Sciatic nerve (tissue), 2 donors: ENCODE results near the gene CNEP1R1. TPM values are rescaled to one million over a fixed set of nuclear protein-coding genes. Genes with fewer than 3 reads are reported as not detected.

Experiments used
- ATAC-seq: fragments of 200-7000 bp; cut with Tn5 transposase; one replicate; pipeline ENCODE4 v1.9.1; 2020; ENCODE audit warnings: mild to moderate bottlenecking, moderate library complexity
- DNase-seq: peaks from one replicate; pipeline ENCODE4 v3.0.0-alpha.2; 2020; ENCODE audit warnings: low spot score
- intact Hi-C: fragments of 100-400 bp; cut with DNase I; formaldehyde crosslinking; loops from one replicate; pipeline ENCODE4 v1.14.2; 2022
- total RNA-seq: library from RNA; stranded (reverse); fragmentation: NEBNext Ultra II Directional; extraction: Animal tissue kit (Norgen Biotek cat#: 25700); gene quantifications from one replicate; pipeline ENCODE4 v1.2.1, GENCODE V29; 2021
- donor health status: DM: no; HTN: no; CAD: no.
- donor health status: DM: no; HTN: no; CAD: no.

CNEP1R1 gene
- total RNA-seq, 1 donor from 2014 or later = 21.7 TPM

DNA sequence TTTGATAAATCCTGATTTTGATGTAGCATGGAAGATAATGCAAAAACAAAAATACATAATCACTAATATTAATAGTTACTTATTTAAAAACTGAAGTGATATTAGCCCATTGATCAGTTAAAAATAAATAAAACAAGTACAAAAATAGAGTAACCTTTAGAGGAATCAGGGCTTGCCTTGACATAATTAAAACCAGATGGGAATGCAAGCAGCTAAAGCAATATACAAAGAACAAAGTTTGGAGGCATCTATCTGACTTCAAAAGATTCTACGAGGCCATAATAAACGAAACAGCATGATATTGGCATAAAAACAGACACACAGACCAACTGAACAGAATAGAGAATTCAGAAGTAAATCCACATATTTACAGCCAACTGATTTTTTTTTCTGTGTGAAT is 25.8 kb downstream of the CNEP1R1 start:
- ATAC-seq (no peak), DNase-seq (no peak)
- intact Hi-C loops = no loop called here

DNA sequence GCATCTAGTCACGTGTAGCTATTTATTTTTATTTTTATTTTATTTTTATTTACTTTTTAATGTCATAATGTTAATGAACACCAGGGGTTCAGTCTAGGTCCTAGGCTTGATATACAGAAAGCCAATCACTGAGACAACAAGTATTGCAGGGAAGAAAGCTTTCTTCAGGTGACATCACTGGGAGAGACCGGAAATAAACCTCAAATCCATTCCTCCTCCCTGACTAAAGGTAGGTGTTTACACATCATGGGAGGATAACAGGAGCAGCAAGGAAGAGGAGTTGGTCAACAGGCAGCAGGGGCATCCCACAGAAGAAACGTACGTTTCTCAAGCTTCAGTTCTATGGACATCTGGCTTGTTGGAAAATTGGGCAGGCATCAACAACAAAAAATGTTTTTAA is 31.2 kb downstream of the CNEP1R1 start:
- no peak for ATAC-seq
- intact Hi-C loops = no loop called here

DNA sequence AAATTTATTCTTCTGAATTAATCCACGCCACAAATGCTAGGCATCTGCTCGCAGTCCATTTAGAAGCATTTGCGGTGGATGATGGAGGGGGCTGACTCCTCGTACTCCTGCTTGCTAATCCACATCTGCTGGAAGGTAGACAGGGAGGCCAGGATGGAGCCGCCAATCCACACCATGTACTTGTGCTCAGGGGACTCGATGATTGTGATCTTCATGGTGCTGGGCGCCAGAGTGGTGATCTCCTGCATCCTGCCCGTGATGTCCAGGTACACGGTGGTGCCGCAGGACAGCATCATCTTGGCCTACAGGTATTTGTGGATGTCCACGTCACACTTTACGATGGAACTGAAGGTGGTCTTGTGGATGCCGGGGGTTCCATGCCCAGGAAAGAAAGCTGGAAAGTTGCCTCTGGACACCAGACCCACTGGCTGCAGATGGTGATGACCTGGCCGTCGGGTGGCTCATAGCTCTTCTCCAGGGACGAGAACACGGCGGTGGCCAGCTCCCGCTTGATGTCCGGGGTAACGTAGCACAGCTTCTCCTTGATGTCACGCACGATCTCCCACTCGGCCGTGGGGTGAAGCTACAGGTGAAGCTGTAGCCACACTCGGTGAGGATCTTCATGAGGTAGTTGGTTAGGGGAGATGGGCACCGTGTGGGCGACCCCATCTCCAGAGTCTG is 33.2 kb downstream of the CNEP1R1 start:
- intact Hi-C loops = no loop called here
- ATAC-seq = no peak
- DNase-seq = no peak

More for the DNA sequence above, 31.2 kb downstream of the CNEP1R1 start:
- no peak for DNase-seq

DNA sequence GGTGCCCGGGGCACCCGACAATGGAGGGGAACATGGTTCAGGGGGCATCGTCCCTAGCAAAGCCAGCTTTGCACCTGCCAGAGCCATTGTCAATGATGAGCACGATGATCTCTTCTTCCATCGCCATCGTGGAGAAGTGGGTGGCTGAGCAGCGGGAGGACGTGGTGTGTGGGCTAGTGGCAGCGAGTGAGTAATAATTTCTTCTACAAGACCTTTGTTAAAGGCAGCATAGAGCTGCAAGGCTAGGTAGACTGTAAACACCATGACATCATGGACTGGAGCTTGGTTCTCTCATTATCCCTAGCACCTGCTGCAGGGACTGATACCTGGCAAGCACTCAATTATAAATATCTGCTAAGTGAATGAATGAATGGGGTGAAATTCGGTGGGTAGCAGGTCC is 34.1 kb downstream of the CNEP1R1 start:
- DNase-seq = no peak
- ATAC-seq = no peak
- intact Hi-C loops = no loop called here

GRCh38 chr16:50059669-50060068 is 34.6 kb downstream of the CNEP1R1 start:
- intact Hi-C loops = no loop called here
- ATAC-seq (no peak), DNase-seq (no peak)

GRCh38 chr16:50061326-50061725 is 36.3 kb downstream of the CNEP1R1 start:
- no peak for DNase-seq
- no peak for ATAC-seq
- intact Hi-C loops = no loop called here

DNA sequence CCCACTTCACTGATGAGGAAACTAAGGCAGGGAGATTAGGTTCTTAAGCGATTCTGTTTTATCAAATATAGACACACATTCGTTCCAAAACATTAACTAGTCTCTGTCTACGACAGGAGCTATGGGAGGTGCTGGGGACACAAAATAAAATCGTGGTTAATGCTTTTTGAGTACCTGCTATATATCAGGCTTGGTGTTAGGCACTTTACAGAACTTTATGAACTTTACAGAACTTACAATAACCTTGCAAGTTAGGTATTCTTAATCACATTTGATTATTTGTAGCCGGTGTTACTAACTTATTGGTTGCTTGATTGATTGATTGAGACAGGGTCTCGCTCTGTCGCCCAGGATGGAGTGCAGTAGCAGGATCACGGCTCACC is 40.2 kb downstream of the CNEP1R1 start:
- intact Hi-C loops = no loop called here
- ATAC-seq (no peak), DNase-seq (no peak)

GRCh38 chr16:50065624-50066481 is 40.8 kb downstream of the CNEP1R1 start, which contains the start of gene HEATR3:
TSS of gene HEATR3 (plus strand) at chr16:50065970. CDS start at chr16:50066132, 162 bp downstream.
- ATAC-seq (peak; percentile 97), DNase-seq (peak; percentile 96)
- intact Hi-C loops = no loop called here

DNA sequence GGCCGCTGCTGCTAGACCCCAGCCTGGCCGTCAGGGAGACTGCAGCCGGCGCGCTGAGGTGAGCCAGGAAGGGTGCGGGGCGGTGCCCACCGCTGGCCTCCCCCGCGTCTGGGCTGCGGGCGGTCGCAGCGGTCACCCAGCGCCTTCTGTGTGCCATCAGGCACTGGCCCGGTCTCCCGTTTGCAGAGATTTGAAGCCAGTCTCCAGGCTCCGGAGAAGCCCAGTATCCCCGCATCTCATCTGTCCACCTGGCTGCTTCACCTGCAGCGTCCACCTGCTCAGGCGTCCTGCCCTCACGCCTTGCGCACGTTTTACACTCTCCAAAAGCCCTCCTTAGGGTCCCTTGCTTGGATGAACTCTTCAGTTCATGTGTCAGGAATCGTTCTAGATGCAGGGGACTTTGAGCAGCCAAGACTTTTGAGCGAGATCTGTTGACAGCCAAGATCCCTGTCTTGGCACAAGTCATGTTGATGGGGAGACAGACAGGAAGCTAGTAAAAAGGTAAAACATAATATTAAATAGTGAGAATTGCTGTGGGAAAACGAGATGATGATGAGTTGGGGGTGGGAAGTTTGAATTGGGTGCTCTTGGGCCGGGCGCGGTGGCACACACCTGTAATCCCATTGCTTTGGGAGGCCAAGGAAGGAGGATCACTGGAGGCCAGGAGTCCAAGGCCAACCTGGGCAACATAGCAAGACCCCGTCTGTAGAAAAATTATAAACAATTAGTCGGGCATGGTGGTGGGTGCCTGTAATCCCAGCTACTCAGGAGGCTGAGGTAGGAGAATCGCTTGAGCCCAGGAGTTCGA is 41.7 kb downstream of the CNEP1R1 start:
- intact Hi-C loops = no loop called here
- ATAC-seq = no peak
- no peak for DNase-seq

DNA sequence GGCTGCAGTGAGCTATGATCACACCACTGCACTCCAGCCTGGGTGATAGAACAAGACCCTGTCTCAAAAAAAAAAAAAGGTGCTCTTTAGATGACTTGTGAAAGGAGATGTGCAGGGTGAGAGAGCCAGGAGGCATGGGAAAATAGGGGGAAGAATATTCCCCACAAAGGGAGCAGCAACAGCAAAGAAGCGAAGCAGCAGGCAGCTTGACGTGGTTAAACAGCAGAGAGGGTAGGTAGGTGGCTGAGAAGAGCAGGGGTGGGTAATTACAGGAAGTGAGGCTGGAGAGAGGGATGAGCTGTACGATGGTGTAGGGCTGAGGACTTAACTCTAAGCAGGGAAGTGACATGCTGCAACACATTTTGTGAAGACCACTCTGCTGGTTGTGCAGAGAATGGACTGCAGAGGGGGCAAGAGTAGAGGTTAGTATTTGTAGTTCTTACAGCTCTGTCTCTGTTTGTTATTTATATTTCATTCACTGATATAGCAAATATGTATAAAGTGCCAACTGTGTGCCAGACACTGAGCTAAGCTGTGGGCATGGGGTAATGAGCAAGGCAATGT is 42.3 kb downstream of the CNEP1R1 start:
- intact Hi-C loops = no loop called here
- DNase-seq (no peak), ATAC-seq (no peak)

DNA sequence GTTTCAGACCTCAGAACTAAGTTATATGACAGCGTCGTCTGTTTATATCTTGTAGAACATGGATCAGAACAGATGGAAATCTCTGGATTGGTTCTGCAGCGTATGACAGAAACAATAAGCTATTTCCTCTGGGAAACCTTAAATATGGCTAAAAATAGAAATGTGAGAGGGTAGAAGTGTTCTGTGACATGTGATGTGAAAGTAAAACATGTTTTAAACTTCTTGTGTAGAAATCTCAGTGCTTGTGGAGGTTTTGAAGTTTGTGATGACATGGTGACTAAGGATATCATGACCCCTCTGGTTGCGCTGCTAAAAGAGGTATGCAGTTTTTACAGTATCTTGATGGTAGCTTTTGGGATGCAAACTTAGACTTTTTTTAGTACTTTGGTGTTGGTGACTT is 43.5 kb downstream of the CNEP1R1 start:
- intact Hi-C loops = no loop called here
- no peak for ATAC-seq
- DNase-seq = no peak

GRCh38 chr16:50069060-50069459 is 44.0 kb downstream of the CNEP1R1 start:
- intact Hi-C loops = no loop called here
- DNase-seq = no peak
- no peak for ATAC-seq

DNA sequence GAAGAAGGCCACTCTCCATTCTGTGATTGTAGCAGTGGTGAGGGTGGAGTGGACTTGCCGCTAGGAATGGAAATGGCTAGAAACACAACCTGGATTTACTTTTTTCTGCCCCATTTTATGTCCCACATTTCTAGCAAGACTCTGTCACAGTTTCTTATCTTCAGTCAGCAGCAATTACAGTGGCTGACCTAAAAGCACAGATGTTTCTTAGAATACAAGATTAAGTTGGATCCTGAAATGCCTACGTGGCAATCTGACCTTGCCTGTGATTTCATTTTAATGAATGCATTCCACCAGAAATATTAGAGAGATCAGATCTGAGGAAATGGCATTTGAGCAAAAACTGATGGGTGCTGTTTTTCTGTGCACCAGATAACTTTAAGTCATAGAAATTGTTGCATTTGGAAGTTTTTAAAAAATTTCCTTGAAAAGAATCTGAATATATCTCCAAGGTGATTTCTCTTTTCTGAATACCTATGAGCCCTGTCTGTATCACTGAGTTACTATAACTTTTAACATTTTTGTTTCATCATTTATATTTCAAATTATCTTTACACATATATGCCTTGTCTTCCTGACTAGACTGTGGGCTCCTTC is 46.1 kb downstream of the CNEP1R1 start:
- ATAC-seq (no peak), DNase-seq (no peak)
- intact Hi-C loops = no loop called here

- ATAC-seq = no peak
- intact Hi-C loops = no loop called here
- no peak for DNase-seq
Measured at GRCh38 chr16:50072730-50073129, 47.7 kb downstream of the CNEP1R1 start.

DNA sequence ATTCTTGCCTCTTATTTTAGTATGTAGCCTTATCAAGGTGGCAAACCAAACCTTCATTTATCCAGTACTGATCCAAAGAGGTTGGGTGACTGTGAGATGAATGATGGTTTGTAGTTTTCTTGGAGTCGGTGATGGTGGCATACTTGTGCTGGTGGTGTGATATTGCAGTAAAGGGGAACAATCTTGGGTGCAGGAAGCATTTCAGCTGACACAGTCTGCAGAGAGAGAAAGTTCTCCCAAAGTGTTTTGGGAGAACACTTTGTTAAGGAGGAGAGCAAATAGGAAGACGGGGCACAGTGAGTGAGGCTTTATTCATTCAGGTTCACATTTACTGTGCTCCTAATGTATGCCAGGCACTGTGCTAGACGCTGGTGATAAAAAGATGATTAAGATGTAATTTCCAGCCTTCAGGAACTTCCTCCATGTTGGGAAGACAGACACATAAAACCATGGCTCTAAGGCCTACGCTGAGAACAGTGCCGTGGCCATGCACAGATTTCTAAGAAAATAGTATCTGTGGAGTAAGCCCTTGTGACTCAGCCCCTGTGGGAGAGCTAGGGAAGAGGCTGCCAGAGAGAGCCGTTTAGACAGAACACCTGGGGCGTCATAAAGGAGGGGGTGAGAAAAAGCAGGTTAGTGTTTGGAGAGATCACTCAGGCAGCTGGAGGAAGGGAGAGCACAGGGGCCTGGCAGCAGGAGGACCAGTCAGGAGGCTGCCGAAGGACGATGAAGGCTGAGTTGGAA is 54.5 kb downstream of the CNEP1R1 start:
- intact Hi-C loops = no loop called here
- DNase-seq = no peak
- no peak for ATAC-seq

GRCh38 chr16:50081428-50082018 is 56.5 kb downstream of the CNEP1R1 start:
- intact Hi-C loops = no loop called here
- no peak for DNase-seq
- no peak for ATAC-seq

- no peak for DNase-seq
- intact Hi-C loops = no loop called here
- no peak for ATAC-seq
Measured at GRCh38 chr16:50083996-50084395, 59.0 kb downstream of the CNEP1R1 start.

GRCh38 chr16:50086176-50086575 is 61.2 kb downstream of the CNEP1R1 start:
- DNase-seq (no peak), ATAC-seq (no peak)
- intact Hi-C loops = no loop called here
